Measurements from ENCODE around the gene MLYCD.

The MLYCD gene

DNA sequence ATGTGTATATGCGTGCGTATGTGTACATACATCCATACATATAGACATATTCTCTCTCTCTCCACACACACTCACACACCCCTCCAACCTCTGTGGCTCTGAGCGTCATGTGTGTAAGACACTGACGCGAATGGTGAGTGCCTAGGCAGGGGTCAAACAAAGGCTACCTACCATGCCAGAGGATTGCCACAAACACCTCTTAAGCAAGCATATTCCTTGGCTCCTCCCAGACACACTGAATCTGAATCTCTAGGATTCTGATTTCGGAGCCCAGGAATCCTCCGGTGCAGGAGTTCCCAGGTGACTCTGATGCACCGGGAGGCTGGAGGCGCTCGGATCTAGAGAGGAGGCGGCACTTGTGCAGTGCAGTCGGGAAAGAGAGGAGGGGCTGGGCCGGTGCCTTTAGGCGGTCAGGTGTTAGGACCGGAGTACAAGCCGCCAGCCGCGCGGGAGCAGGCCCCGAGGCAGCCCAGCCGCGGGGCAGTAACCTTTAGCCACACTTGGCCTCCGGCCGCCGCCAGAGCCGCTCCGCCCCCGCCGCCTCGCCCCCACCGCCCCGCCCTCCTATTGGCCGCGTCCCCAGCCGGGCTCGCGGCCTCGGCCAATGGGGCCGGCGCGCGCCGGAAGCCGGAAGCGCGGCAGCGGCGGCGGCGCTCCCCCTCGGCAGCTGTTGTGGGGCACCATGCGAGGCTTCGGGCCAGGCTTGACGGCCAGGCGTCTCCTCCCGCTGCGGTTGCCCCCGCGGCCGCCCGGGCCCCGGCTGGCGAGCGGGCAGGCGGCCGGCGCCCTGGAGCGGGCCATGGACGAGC, at the start of gene MLYCD:
Gene MLYCD, plus strand, starts transcription at position 653 of the 809 bp plus-strand sequence. Its CDS starts 30 bp downstream, at position 683.
- no peaks in the 10 kb centered on the region for H3K27me3 ChIP-seq (ENCODE audit: insufficient read depth, low read depth)
- H3K27ac ChIP-seq = no peak within 1 kb of the TSS
- TF ChIP-seq, protein P1, sequence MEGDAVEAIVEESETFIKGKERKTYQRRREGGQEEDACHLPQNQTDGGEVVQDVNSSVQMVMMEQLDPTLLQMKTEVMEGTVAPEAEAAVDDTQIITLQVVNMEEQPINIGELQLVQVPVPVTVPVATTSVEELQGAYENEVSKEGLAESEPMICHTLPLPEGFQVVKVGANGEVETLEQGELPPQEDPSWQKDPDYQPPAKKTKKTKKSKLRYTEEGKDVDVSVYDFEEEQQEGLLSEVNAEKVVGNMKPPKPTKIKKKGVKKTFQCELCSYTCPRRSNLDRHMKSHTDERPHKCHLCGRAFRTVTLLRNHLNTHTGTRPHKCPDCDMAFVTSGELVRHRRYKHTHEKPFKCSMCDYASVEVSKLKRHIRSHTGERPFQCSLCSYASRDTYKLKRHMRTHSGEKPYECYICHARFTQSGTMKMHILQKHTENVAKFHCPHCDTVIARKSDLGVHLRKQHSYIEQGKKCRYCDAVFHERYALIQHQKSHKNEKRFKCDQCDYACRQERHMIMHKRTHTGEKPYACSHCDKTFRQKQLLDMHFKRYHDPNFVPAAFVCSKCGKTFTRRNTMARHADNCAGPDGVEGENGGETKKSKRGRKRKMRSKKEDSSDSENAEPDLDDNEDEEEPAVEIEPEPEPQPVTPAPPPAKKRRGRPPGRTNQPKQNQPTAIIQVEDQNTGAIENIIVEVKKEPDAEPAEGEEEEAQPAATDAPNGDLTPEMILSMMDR (conservative IDR thresholded peaks at IDR 0.05; ENCODE audit: low read depth, low read length) = no peak
- no peaks in the 10 kb centered on the region for H3K79me2 ChIP-seq (ENCODE audit: insufficient read depth, low read depth)
- no peaks in the 10 kb centered on the region for H3K36me3 ChIP-seq (ENCODE audit: insufficient read depth)
- H3K4me2 ChIP-seq = peak within 1 kb of the TSS; percentile 66
- peaks cover 6% of the 10 kb centered on the region for H3K4me1 ChIP-seq (ENCODE audit: low read depth, poor library complexity, severe bottlenecking)
- peak within 1 kb of the TSS; percentile 37; the same call in 1 of the 2 replicates for H3K9ac ChIP-seq
- H4K20me1 ChIP-seq (ENCODE audit: insufficient read depth) = no peaks in the 10 kb centered on the region
- peak within 1 kb of the TSS; percentile 95 for H2AFZ ChIP-seq (ENCODE audit: low read depth)
- no peak within 1 kb of the TSS for H3K4me3 ChIP-seq (IDR thresholded peaks at IDR 0.05; ENCODE audit: insufficient read depth, low read depth, low read length)

DNA sequence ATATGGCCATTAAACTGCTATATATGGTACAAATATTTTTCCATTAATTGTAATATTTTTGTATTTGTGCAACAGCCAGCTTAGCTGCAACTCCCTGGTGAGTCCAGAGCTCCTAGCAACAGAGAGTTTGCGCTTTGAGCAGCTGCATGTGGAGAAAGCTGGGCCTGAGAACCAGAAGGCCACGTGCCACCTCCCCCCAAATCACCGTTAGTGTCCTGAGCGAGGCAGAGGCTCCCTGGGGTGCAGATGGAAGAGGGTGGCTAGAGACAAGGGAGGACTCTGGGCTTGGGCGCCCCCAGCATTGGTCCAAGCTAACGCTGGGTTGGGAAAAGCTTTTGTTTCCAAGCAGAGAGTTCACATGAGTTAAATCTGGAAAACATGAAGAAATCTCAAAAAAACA, 49.5 kb upstream of the MLYCD start:
- Histone ChIP-seq H3K4me1 (ENCODE audit: low read depth, poor library complexity, severe bottlenecking) (no peaks in the 10 kb centered on the region), H3K27me3 (ENCODE audit: insufficient read depth, low read depth) (no peaks in the 10 kb centered on the region), H3K4me2 (no peak overlapping the region), H3K4me3 (IDR thresholded peaks at IDR 0.05; ENCODE audit: insufficient read depth, low read depth, low read length) (no peak overlapping the region), H2AFZ (ENCODE audit: low read depth) (no peak overlapping the region), H3K27ac (no peak overlapping the region), H3K36me3 (ENCODE audit: insufficient read depth) (no peaks in the 10 kb centered on the region), H3K9ac (no peak overlapping the region), H4K20me1 (ENCODE audit: insufficient read depth) (no peaks in the 10 kb centered on the region), H3K79me2 (ENCODE audit: insufficient read depth, low read depth) (no peaks in the 10 kb centered on the region)
- TF ChIP-seq, protein P1 (conservative IDR thresholded peaks at IDR 0.05; ENCODE audit: low read depth, low read length) = no peak

DNA sequence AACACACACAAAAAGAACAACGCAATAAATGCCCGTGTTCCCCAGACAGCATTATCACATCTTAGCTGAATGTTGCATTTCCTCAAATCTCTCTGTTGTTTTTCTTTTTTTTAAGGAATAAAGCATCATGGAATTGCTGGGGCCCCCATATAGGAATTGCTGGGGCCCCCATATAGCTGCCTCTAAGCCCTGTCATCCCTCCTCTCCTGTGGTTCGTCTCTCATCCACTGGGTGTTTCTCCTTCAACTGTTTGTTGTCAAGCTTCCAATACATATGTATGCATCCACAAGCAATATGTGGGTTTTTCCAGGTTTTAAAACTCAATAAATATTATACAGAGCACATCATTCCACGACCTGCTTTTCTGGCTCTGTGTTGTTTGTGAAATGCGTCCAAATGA, 48.0 kb upstream of the MLYCD start:
- TF ChIP-seq, protein P1 (conservative IDR thresholded peaks at IDR 0.05; ENCODE audit: low read depth, low read length) = no peak
- Histone ChIP-seq H3K27me3 (ENCODE audit: insufficient read depth, low read depth) (no peaks in the 10 kb centered on the region), H3K27ac (no peak overlapping the region)

DNA sequence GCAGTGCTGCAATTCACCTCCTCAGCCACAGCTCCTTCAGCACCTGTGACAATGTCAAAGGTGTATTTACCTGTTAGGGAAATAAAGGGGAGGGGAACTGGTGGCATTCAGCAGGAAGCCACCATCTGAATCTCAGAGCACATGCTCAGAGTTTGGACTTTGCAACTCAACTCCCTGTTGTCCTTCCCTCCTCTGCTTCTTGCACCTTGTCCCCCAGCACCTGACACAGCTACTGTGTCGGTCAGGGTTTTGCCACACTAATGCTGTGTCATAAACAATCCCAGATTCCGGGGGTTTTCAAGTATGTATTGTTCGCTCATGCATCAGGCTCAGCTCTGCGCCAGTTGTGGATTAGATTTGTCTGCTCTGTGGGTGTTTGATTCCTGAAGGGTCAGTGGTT, 47.4 kb upstream of the MLYCD start:
- Histone ChIP-seq H3K27ac (no peak overlapping the region), H3K27me3 (ENCODE audit: insufficient read depth, low read depth) (no peaks in the 10 kb centered on the region), H4K20me1 (ENCODE audit: insufficient read depth) (no peaks in the 10 kb centered on the region), H3K4me1 (ENCODE audit: low read depth, poor library complexity, severe bottlenecking) (no peaks in the 10 kb centered on the region), H2AFZ (ENCODE audit: low read depth) (no peak overlapping the region), H3K4me2 (no peak overlapping the region), H3K4me3 (IDR thresholded peaks at IDR 0.05; ENCODE audit: insufficient read depth, low read depth, low read length) (no peak overlapping the region), H3K79me2 (ENCODE audit: insufficient read depth, low read depth) (no peaks in the 10 kb centered on the region), H3K9ac (no peak overlapping the region), H3K36me3 (ENCODE audit: insufficient read depth) (no peaks in the 10 kb centered on the region)
- TF ChIP-seq, protein P1 (conservative IDR thresholded peaks at IDR 0.05; ENCODE audit: low read depth, low read length) = no peak

More for the DNA sequence above, 48.0 kb upstream of the MLYCD start:
- Histone ChIP-seq H3K4me2 (no peak overlapping the region), H4K20me1 (ENCODE audit: insufficient read depth) (no peaks in the 10 kb centered on the region), H2AFZ (ENCODE audit: low read depth) (no peak overlapping the region), H3K36me3 (ENCODE audit: insufficient read depth) (no peaks in the 10 kb centered on the region), H3K79me2 (ENCODE audit: insufficient read depth, low read depth) (no peaks in the 10 kb centered on the region), H3K9ac (no peak overlapping the region), H3K4me3 (IDR thresholded peaks at IDR 0.05; ENCODE audit: insufficient read depth, low read depth, low read length) (no peak overlapping the region), H3K4me1 (ENCODE audit: low read depth, poor library complexity, severe bottlenecking) (no peaks in the 10 kb centered on the region)

Data from KMS-11 (cell line).